Measurements from ENCODE around the gene LMO7.

The LMO7 gene

DNA sequence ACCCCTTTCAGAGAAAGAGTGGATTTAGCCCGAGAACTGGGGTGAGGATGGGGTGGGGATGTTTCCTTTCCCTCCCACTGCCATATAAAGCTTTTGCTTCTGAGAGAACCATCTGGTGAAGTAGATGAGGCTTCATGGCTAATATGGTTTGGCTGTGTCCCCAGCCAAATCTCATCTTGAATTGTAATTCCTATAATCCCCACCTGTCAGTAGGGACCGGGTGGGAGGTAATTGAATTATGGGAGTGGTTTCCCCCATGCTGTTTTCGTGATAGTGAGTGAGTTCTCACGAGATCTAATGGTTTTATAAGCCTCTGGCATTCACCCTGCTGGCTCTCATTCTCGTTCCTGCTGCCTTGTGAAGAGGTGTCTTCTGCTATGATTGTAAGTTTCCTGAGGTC is 270.9 kb downstream of the LMO7 start:
- no peak for DNase-seq

DNA sequence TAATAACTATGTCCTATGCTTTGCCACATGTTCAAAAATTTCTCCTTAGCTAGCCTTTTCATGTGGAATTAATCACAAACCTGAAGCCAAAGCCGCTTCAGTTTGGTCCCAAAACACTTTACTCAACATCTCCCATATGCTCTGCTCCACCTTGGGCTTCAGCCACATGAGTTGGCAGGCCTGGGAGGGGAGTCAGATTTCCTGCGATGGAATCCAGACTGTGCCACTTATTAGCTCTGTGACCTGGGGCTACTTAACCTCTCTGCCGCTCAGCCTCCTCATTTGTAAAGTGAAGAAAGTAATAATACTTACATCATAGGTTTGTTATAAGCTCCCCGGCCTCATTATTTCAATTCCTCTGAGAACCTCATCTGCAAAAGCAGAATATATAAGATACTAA is 272.0 kb downstream of the LMO7 start:
- no peak for DNase-seq
